ENCODE data around the gene RASSF8. TPM values are rescaled to one million over a fixed set of nuclear protein-coding genes. Genes with fewer than 3 reads are reported as not detected.

The RASSF8 gene
- total RNA-seq, 2 donors from 2014 or later: 3.2 to 14.2 TPM

GRCh38 chr12:26018926-26019325 is 60.4 kb downstream of the RASSF8 start:
- Histone ChIP-seq H3K27me3 (no peaks in the 10 kb centered on the region), H3K4me3 (no peak overlapping the region), H3K36me3 (no peaks in the 10 kb centered on the region), H3K9ac (ENCODE audit: low read depth in 2 of 2, low read length in 2 of 2) (no peak overlapping the region), H3K9me3 (no peaks in the 10 kb centered on the region), H3K27ac (no peak overlapping the region), H3K4me1 (no peaks in the 10 kb centered on the region)
- intact Hi-C loops (cut with DNase I): loop anchor here (10.0 kb wide), 1 partner anchor 54 kb away; no protein-coding TSS in a partner anchor
- DNase-seq: no peak
- no peak for TF ChIP-seq CTCF (IDR thresholded peaks at IDR 0.05)

GRCh38 chr12:26021534-26021933 is 63.1 kb downstream of the RASSF8 start:
- no peak overlapping the region for H3K4me3 ChIP-seq
- no peaks in the 10 kb centered on the region for H3K27me3 ChIP-seq
- no peaks in the 10 kb centered on the region for H3K4me1 ChIP-seq
- H3K36me3 ChIP-seq: no peaks in the 10 kb centered on the region
- DNase-seq: no peak
- no peak for TF ChIP-seq CTCF (IDR thresholded peaks at IDR 0.05)
- H3K9me3 ChIP-seq: no peaks in the 10 kb centered on the region
- H3K27ac ChIP-seq: no peak overlapping the region
- intact Hi-C loops (cut with DNase I): loop anchor here (10.0 kb wide), 1 partner anchor 347 kb away; no protein-coding TSS in a partner anchor
- H3K9ac ChIP-seq (ENCODE audit: low read depth in 2 of 2, low read length in 2 of 2): no peak overlapping the region

- no peaks in the 10 kb centered on the region for H3K36me3 ChIP-seq
- no peak overlapping the region for H3K9ac ChIP-seq (ENCODE audit: low read depth in 2 of 2, low read length in 2 of 2)
- H3K4me3 ChIP-seq: no peak overlapping the region
- intact Hi-C loops (cut with DNase I): loop anchor here (10.0 kb wide), 1 partner anchor 347 kb away; no protein-coding TSS in a partner anchor
- H3K27ac ChIP-seq: no peak overlapping the region
- no peaks in the 10 kb centered on the region for H3K9me3 ChIP-seq
- no peaks in the 10 kb centered on the region for H3K27me3 ChIP-seq
- DNase-seq: no peak
- TF ChIP-seq CTCF (IDR thresholded peaks at IDR 0.05): no peak
- H3K4me1 ChIP-seq: no peaks in the 10 kb centered on the region
Observed at GRCh38 chr12:26022043-26022442, 63.6 kb downstream of the RASSF8 start.

- DNase-seq: no peak
- H3K9ac ChIP-seq (ENCODE audit: low read depth in 2 of 2, low read length in 2 of 2): no peak overlapping the region
- no peaks in the 10 kb centered on the region for H3K4me1 ChIP-seq
- no peak overlapping the region for H3K27ac ChIP-seq
- no peaks in the 10 kb centered on the region for H3K36me3 ChIP-seq
- intact Hi-C loops (cut with DNase I): loop anchor here (5.0 to 10.0 kb wide), 2 partner anchors 352 to 589 kb away; no protein-coding TSS in a partner anchor
- no peak overlapping the region for H3K4me3 ChIP-seq
- no peaks in the 10 kb centered on the region for H3K9me3 ChIP-seq
- no peaks in the 10 kb centered on the region for H3K27me3 ChIP-seq
- no peak for TF ChIP-seq CTCF (IDR thresholded peaks at IDR 0.05)
Observed at GRCh38 chr12:26026713-26027112, 68.2 kb downstream of the RASSF8 start.

- Histone ChIP-seq H3K36me3 (no peaks in the 10 kb centered on the region), H3K4me1 (no peaks in the 10 kb centered on the region), H3K9ac (ENCODE audit: low read depth in 2 of 2, low read length in 2 of 2) (no peak overlapping the region), H3K27ac (no peak overlapping the region), H3K4me3 (no peak overlapping the region), H3K27me3 (no peaks in the 10 kb centered on the region), H3K9me3 (no peaks in the 10 kb centered on the region)
- no peak for TF ChIP-seq CTCF (IDR thresholded peaks at IDR 0.05)
- intact Hi-C loops (cut with DNase I): loop anchor here (5.0 to 10.0 kb wide), 2 partner anchors 353 to 590 kb away; no protein-coding TSS in a partner anchor
- no peak for DNase-seq
Observed at GRCh38 chr12:26027401-26027800, 68.9 kb downstream of the RASSF8 start.

Measured in colonic mucosa (tissue), 4 donors.